NCI-H1417 treated with DMSO at 0.1 percent for 48 hours (cell line): ENCODE measurements around the gene LDHB.
"Not testable (repeated sequence)": the region's sequence is repeated elsewhere in the genome, so short reads cannot be mapped to it uniquely, and the experiment has no call there.

Experiments used
- DNase-seq: peaks from one replicate; lab custom pipeline; 2025; lab: John Stamatoyannopoulos, UW

Gene LDHB

GRCh38 chr12:21661396-21662093, 3.9 kb upstream of the LDHB start:
- not testable (repeated sequence) for DNase-seq

DNA sequence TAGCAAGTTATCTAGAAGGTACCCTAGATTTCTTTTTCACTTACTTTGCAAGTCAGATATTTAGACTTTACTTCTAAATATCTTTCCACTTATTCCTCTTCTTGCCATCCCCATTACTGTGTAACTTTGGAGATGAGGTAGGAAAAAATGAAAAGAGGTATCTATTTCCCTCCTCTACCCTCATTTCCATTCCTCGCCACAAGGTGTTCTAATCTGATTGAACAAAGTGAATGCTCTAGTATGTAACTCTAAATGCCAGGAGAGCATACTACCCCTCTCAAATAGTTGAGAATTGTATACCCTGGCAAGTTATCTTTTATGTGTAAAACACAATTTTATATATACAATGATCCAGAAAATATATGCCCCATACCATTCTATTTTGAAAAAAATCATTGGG, 1.7 kb upstream of the LDHB start:
- DNase-seq, result no peak

- peak; percentile 35 for DNase-seq
Observed at GRCh38 chr12:21656905-21657325, 727 bp downstream of the LDHB start.

DNA sequence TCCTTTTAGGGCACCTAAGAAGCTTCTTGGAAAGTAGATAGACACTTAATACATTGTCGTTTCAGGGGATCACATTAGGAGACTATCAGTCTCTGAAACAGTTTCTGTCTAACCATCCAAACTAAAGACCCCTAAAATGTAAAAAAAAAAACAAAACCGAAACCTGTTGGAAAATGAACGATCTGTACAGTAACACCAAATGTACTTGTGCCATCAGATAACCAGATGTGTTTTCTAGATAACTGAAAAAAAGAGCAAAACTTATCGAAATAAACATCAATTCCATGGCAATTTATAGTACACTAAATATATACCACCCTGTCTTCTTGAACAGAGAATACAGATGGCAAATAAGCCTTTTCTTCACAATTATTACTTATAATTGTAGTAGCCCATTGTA, 2.1 kb downstream of the LDHB start:
- DNase-seq, result no peak

DNA sequence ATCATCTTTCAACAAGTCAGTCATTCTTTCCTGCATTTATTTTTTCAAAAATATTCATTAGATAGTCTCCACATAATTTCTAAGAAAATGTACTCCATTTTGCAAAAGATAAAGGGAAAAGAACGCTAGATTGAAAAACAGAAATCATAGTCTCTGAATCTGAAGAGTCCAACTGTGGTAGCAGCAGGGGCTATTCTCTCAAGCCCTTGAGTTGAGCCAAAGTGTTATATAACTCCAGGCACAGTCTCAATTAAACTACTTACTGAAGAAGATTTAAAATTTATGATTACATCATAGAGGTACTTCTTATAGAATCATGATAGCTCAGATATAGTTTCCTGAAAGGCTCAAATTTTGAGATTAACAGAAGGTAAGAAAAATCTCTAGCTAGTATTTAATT, 5.8 kb downstream of the LDHB start:
- DNase-seq, result no peak

GRCh38 chr12:21650997-21651396, 6.6 kb downstream of the LDHB start:
- no peak for DNase-seq

GRCh38 chr12:21649034-21649433, 8.6 kb downstream of the LDHB start:
- DNase-seq, result no peak

DNA sequence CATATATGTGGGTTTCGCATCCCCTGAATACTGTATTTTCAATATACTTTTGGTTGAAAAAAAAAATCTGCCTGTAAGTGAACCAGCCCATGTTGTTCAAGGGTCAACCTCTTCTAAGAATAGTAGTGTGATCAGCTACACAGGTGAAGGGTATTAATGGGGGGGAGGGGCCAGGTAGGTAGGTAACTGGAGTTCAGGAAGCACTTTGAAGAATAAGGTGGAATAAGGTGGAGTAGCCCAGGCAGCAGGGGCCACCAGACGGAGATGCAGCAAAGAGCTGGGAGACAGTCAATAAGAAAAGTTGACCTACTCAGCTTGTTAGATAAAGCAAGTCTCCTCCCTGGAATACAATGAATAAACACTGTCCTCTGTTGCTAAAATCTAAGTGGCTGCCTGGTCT, 9.3 kb downstream of the LDHB start:
- DNase-seq, result no peak

DNA sequence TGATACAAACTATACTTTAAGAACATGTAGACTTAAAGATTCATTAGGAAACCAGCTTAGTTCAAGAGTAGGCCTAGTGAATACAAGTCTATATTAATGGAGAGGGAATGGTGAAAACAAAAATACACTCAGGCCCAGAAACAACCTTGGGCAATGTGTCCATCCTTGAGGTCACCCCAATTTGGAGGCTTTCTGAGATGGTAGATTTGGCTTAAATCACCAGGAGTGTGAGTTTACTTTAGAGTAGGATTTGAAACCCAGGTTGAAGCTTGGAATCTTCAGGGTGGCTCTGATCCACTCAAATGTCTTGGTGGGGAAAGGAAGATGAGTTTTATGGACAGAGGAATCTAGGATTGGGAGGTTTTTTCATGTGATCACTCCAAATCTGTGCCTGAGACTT, 10.5 kb downstream of the LDHB start:
- no peak for DNase-seq

- DNase-seq, result not testable (repeated sequence)
Observed at GRCh38 chr12:21645041-21645500, 12.6 kb downstream of the LDHB start.

DNA sequence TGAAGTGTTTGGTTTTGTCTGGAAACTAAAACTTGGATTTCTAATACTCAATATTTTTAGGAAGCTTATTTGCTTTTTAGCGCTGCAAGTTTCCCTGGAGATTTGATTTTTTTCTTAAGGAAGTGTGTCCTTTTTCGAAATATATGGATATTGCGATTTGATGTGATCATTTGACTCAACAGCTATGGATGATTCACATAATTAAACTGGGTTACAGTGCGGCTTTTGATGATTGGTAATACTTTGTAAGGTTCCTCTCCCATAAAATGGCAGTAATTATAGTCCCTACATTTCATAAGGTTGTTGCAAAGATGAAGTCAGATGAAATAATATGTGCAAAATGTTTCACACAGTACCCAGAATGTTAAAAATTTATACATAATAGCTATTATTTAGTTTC, 13.1 kb downstream of the LDHB start:
- no peak for DNase-seq

DNA sequence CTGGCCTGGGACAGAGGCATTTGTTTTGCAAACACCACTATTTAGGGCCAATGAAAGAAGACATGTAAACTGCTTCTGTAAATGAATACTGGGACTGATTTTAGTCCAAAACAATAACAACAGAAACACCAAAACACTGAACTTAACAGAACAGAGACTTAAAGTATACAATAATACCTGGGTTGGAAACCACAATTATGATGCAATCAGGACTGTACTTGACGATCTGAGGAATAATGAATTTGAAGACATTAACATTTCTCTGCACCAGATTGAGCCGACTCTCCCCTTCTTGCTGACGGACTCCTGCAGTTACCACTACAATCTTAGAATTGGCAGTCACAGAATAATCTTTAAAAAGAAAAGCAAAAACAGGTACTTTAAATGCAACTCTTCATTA, 13.9 kb downstream of the LDHB start:
- no peak for DNase-seq

DNA sequence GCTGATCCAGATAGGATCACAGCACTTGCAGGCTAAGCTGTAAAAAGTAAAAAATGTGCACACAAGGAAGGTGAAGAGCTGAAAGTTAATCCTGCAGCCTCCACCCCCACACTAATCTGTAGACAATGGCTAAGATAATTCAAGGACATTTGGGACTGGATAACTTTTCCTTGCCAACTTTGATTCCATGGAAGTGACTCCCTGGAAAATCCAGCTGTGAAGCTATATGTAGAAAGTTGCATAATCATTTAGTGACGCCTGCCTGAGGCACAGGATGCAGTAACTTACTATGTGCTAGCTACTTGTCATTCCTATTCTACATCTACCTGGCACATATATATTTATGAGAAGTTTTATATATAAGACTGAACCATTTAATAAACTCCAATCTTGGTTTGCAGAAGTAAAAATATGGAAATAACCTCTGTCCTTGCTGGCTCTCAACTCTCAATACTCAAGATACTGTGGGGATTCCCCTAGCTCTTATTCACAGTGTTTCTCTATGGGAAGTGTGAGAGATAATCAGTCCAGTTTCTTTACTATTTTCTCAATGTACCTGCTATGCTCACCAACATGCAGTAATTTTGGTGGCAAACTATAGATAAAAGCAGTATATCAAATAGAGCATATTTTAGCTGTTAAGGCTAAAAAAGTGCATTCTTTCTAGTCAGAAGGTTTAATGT, 14.8 kb downstream of the LDHB start:
- DNase-seq, result no peak

DNA sequence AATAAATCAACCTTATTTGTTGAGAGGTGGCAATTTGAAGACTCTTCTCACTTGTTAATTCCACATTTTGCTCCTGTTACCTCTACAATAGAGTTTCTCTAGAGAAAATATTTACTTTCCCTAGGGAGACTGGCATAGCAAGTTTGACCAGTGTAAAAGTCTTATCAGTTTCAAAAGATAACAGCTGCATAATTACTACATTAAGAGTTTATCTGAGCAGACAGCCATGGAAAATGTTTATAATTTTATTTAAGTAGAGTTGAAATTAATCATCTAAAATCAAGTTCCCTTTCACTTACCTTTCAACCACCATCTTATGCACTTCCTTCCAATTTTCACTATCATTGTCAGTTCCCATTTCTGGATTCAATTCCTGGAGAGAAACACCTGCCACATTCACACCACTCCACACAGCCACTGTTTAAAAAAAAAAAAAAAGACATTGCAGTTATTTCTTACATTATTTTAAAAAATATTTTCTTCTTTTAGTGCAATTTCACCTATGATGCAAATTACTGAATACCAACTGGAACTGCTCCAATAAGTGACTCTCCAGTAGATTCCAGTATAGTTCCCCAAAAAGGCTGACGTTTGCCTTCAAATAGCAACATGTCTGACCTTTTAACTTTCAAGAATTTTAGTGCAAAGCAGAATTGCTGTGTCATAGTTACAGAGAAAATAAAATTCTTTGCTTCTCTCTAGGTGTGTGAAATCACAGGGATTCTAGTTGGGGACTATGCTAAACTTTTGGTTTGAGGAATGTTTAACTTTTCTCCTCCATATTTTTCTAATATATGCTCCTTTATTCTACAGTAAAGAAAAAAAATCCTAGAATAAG, 19.4 kb downstream of the LDHB start:
- DNase-seq, result peak; percentile 66

DNA sequence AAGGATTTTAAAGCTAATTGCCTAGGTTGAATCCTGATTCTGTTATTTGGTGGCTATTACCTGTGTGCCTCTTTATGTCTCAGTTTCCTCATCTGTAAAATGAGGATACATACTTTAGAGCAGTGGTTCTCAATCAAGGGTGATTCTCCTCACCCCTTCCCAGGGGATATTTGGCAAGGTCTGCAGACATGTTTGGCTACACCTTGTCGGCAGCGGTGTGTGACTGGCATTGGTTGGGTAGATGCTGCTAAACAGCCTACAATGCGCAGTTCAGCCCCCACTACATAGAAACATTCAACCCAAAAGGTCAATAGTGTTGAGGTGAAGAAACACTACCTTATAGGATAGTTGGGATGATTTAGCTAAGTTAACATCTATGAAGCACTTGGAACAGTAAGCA, 23.4 kb downstream of the LDHB start:
- DNase-seq, result no peak

DNA sequence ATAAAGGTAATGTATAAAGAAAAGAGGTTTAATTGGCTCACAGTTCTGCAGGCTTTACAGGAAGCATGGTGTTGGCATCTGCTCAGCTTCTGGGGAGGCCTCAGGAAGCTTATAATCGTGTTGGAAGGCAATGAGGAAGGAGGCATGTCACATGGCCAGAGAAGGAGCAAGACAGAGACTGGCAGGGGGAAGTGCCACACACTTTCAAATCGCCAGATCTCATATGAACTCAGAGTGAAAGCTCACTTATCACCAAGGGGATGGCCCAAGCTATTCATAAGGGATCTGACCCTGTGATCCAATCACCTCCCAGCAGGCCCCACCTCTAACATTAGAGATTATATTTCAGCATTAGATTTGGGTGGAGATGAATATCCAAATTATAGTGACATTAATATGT, 26.3 kb downstream of the LDHB start:
- DNase-seq, result no peak

- DNase-seq, result no peak
Observed at GRCh38 chr12:21627924-21628323, 29.7 kb downstream of the LDHB start.

GRCh38 chr12:21618566-21618965, 39.1 kb downstream of the LDHB start:
- DNase-seq, result no peak

- no peak for DNase-seq
Observed at GRCh38 chr12:21617030-21617429, 40.6 kb downstream of the LDHB start.

GRCh38 chr12:21615431-21615830, 42.2 kb downstream of the LDHB start:
- DNase-seq, result no peak

DNA sequence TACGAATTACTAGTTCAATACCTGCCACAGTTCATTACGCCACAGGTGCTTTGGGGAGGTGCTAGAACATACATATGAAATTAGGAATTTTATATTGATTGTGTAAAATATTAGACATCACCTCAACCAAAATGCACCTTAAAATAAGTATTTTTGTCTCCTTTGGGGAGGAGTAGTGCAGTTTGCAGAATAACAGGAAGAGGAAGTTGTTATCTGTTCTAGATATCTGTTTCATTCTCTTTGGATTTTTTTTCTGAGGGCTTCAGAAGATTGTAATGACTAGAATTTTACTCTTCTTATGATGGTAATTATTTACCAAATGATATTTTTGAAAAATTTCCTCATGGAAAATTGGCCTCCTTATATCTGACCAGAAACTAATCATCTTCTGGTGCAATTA, 43.1 kb downstream of the LDHB start:
- DNase-seq, result no peak

DNA sequence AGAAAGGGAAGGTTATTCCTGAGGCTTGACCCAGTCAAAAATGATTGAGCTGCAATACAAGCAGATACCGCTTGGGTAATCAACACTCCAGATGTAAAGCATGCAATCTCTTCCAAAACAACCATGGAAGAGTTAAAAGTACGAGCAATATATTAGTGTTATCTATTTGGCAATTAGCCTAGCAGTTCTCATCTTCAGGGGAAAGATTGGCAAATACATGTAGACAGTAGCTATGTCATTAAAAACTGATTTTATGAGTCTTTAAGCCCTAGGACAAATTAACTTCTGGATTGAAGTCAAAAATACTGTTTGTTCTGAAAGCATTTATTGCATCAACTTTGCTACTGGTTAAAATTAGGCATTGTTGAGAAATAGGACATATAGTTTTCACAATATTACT, 43.7 kb downstream of the LDHB start:
- no peak for DNase-seq

DNA sequence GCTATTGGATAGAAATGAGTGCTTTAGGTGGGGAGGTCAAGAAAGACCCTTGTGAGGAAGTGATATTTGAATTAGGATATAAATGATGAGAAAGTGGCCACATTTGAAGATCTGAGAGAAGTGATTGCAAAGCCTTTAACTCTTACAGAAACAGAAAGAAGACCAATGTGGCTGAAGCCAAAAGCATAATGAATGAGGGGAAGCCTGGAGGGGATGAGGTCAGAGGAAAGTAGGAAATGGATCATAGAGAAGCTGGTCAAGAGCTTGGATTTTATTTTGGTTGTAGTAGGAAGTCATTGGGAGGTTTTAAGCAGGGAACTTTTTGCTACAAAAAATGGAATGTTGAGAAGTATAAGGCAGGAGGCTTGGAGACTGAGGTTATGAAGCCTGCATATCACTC, 49.4 kb downstream of the LDHB start:
- no peak for DNase-seq
